CD14-positive monocyte (primary cell): ENCODE measurements around the gene SEC16A. TPM values are rescaled to one million over a fixed set of nuclear protein-coding genes. Genes with fewer than 3 reads are reported as not detected.
A peak's percentile ranks its signal among the peaks of the same experiment; 100 is the strongest.

Experiments used
- DNase-seq, 3 donors: peaks; one replicate each; pipeline ENCODE4 v3.0.0-alpha.2; 2011 to 2022
- H2AFZ ChIP-seq: 2 replicates; pipeline ENCODE4 v1.6.0; 2012; ENCODE audit warnings: mild to moderate bottlenecking, low read depth, low read length, inconsistent platforms; ENCODE audit not compliant: insufficient read depth, poor library complexity, severe bottlenecking
- H3K27ac ChIP-seq, 2 donors: 1 replicate in 1 of 2; 2 replicates in 1 of 2; pipeline ENCODE4 v1.5.1; 2012 to 2013; ENCODE audit warnings: low read length in 2 of 2, control low read depth in 1 of 2, inconsistent platforms in 1 of 2, low read depth in 1 of 2, mild to moderate bottlenecking in 1 of 2
- H3K27me3 ChIP-seq, 2 donors: one replicate each; pipeline versions ENCODE4 v1.6.0 to v1.6.1; 2011 to 2013; ENCODE audit warnings: low read length in 2 of 2; ENCODE audit not compliant: control insufficient read depth in 2 of 2, insufficient read depth in 2 of 2
- H3K36me3 ChIP-seq, 2 donors: replicated peaks in 1 of 2; 1 replicate in 1 of 2; 2 replicates in 1 of 2; pipeline versions ENCODE4 v1.5.1 to v1.6.1; 2012 to 2013; ENCODE audit warnings: low read length in 2 of 2, control low read depth in 1 of 2, inconsistent platforms in 1 of 2, mild to moderate bottlenecking in 1 of 2; ENCODE audit not compliant: insufficient read depth in 2 of 2, control insufficient read depth in 1 of 2
- H3K4me1 ChIP-seq, 2 donors: 1 replicate in 1 of 2; 2 replicates in 1 of 2; pipeline versions ENCODE4 v1.5.1 to v1.6.1; 2012 to 2013; ENCODE audit warnings: low read length in 2 of 2, control low read depth in 1 of 2, inconsistent platforms in 1 of 2, mild to moderate bottlenecking in 1 of 2, moderate library complexity in 1 of 2; ENCODE audit not compliant: insufficient read depth in 2 of 2, control insufficient read depth in 1 of 2
- H3K4me2 ChIP-seq: replicated peaks from 2 replicates; pipeline ENCODE3; 2012; ENCODE audit warnings: low read length, moderate library complexity, mild to moderate bottlenecking; ENCODE audit not compliant: poor library complexity, severe bottlenecking; ENCODE audit errors: extremely low read depth
- H3K4me3 ChIP-seq, 3 experiments: fragments of 200-600 bp in 1 of 3; sonication (generic) in 1 of 3; replicated peaks in 1 of 3; 1 replicate in 2 of 3; 2 replicates in 1 of 3; pipeline ENCODE4 v1.5.1; 2011 to 2013; ENCODE audit warnings: low read length in 3 of 3, mild to moderate bottlenecking in 3 of 3, control low read depth in 2 of 3, low read depth in 2 of 3, inconsistent platforms in 1 of 3, moderate library complexity in 1 of 3
- H3K79me2 ChIP-seq: 2 replicates; pipeline ENCODE4 v1.6.0; 2012; ENCODE audit warnings: mild to moderate bottlenecking, control low read depth, inconsistent platforms, low read length, moderate library complexity; ENCODE audit not compliant: insufficient read depth
- H3K9ac ChIP-seq: 2 replicates; pipeline ENCODE4 v1.6.0; 2017; ENCODE audit warnings: low read length, mild to moderate bottlenecking; ENCODE audit not compliant: insufficient read depth, poor library complexity, severe bottlenecking
- H3K9me3 ChIP-seq, 2 donors: replicated peaks in 1 of 2; 1 replicate in 1 of 2; 2 replicates in 1 of 2; pipeline versions ENCODE4 v1.5.1 to v1.6.1; 2012 to 2013; ENCODE audit warnings: low read length in 2 of 2, control low read depth in 1 of 2; ENCODE audit not compliant: control insufficient read depth in 1 of 2, insufficient read depth in 1 of 2
- H4K20me1 ChIP-seq: 2 replicates; pipeline ENCODE4 v1.6.0; 2012; ENCODE audit warnings: mild to moderate bottlenecking, low read length, control low read depth, moderate library complexity; ENCODE audit not compliant: insufficient read depth
- H3K27ac Mint-ChIP-seq, 7 donors: one replicate each; pipeline ENCODE4 v1.8.0; 2020; ENCODE audit warnings: mild to moderate bottlenecking in 7 of 7, mixed read lengths in 7 of 7, moderate library complexity in 6 of 7, inconsistent platforms in 2 of 7
- H3K27me3 Mint-ChIP-seq, 3 donors: one replicate each; pipeline ENCODE4 v1.8.0; 2021 to 2022; ENCODE audit warnings: low read depth in 3 of 3, mild to moderate bottlenecking in 3 of 3, mixed read lengths in 3 of 3, moderate library complexity in 3 of 3, inconsistent platforms in 1 of 3
- H3K36me3 Mint-ChIP-seq, 2 donors: one replicate each; pipeline ENCODE4 v1.8.0; 2020; ENCODE audit warnings: mixed read lengths in 2 of 2, inconsistent platforms in 1 of 2, mild to moderate bottlenecking in 1 of 2
- H3K4me1 Mint-ChIP-seq: one replicate; pipeline ENCODE4 v1.8.0; 2020; ENCODE audit warnings: mild to moderate bottlenecking, mixed read lengths
- H3K4me3 Mint-ChIP-seq, 2 donors: one replicate each; pipeline ENCODE4 v1.8.0; 2020; ENCODE audit warnings: mild to moderate bottlenecking in 2 of 2, mixed read lengths in 2 of 2, moderate library complexity in 1 of 2
- H3K9me3 Mint-ChIP-seq, 7 donors: one replicate each; pipeline ENCODE4 v1.8.0; 2020 to 2022; ENCODE audit warnings: mixed read lengths in 7 of 7, mild to moderate bottlenecking in 6 of 7, moderate library complexity in 6 of 7, inconsistent platforms in 2 of 7
- CTCF ChIP-seq: fragments of 200-600 bp; IDR thresholded peaks from one replicate; pipeline ENCODE4 v1.8.0; 2022; ENCODE audit warnings: antibody characterized with exemption, mild to moderate bottlenecking
- WGBS: methylation state at CpG from one replicate; pipeline ENCODE4 v1.1.5; 2013; ENCODE audit warnings: missing lambda C conversion rate; ENCODE audit not compliant: insufficient coverage; 5-methylcytosine and 5-hydroxymethylcytosine counted together
- intact Hi-C, 2 donors: fragments of 100-400 bp; cut with micrococcal nuclease; formaldehyde crosslinking; loops; one replicate each; pipeline versions ENCODE4 v1.15.0 to v1.15.1; 2023
- polyA plus RNA-seq, 3 donors: library from polyadenylated mRNA; depleted of rRNA in 1 of 3; unstranded in 2 of 3; stranded (reverse) in 1 of 3; fragments of 300-500 nt in 2 of 3; fragments of >200 nt in 1 of 3; fragmentation: Illumina TruSeq in 2 of 3; gene quantifications; 1 replicate in 2 of 3; 2 replicates in 1 of 3; pipeline ENCODE4 v1.2.3, GENCODE V29; 2012 to 2021

The SEC16A gene
- polyA plus RNA-seq, 3 donors = 11.1 to 36.8 (median 19.1) TPM

GRCh38 chr9:136510561-136510960 lies 27.7 kb upstream of the SEC16A start:
- Histone ChIP-seq H3K27ac (no peak overlapping the region), H3K27me3 (no peaks in the 10 kb centered on the region), H3K36me3 (peaks cover 98 to 100% of the 10 kb centered on the region in 2 donors), H4K20me1 (peaks cover 99% of the 10 kb centered on the region), H3K9ac (no peak overlapping the region), H3K4me2 (no peak overlapping the region), H3K4me1 (no peaks in the 10 kb centered on the region), H2AFZ (no peak overlapping the region), H3K4me3 (no peak overlapping the region), H3K79me2 (no peaks in the 10 kb centered on the region), H3K9me3 (no peaks in the 10 kb centered on the region)
- no peaks in the 10 kb centered on the region for H3K9me3 Mint-ChIP-seq
- peaks cover 58 to 96% of the 10 kb centered on the region in 2 donors for H3K36me3 Mint-ChIP-seq
- 93% methylated on average over 19 of the region's 26 CpGs for WGBS
- H3K27me3 Mint-ChIP-seq = peaks cover 0 to 6% (median 2%) of the 10 kb centered on the region in 3 donors
- TF ChIP-seq CTCF = no peak
- intact Hi-C loops = no loop called here
- H3K27ac Mint-ChIP-seq = peak overlapping the region in 1 of 7 donors; percentile 15
- DNase-seq = no peak
- no peaks in the 10 kb centered on the region for H3K4me1 Mint-ChIP-seq
- no peak overlapping the region for H3K4me3 Mint-ChIP-seq

GRCh38 chr9:136509549-136509948 lies 26.7 kb upstream of the SEC16A start:
- no peaks in the 10 kb centered on the region for H3K9me3 Mint-ChIP-seq
- H3K4me2 ChIP-seq = no peak overlapping the region
- no peaks in the 10 kb centered on the region for H3K9me3 ChIP-seq
- H3K27ac ChIP-seq = no peak overlapping the region
- no peak overlapping the region for H3K4me3 ChIP-seq
- no peak overlapping the region for H3K9ac ChIP-seq
- peaks cover 98 to 100% of the 10 kb centered on the region in 2 donors for H3K36me3 ChIP-seq
- H3K4me1 ChIP-seq = no peaks in the 10 kb centered on the region
- intact Hi-C loops = no loop called here
- H3K27me3 Mint-ChIP-seq = peaks cover 0 to 4% (median 2%) of the 10 kb centered on the region in 3 donors
- over 99% methylated on average over 23 of the region's 27 CpGs for WGBS
- peaks cover 99% of the 10 kb centered on the region for H4K20me1 ChIP-seq
- no peaks in the 10 kb centered on the region for H3K79me2 ChIP-seq
- no peaks in the 10 kb centered on the region for H3K4me1 Mint-ChIP-seq
- H3K27ac Mint-ChIP-seq = no peak overlapping the region
- no peak overlapping the region for H3K4me3 Mint-ChIP-seq
- H2AFZ ChIP-seq = no peak overlapping the region
- TF ChIP-seq CTCF = no peak
- no peak for DNase-seq
- no peaks in the 10 kb centered on the region for H3K27me3 ChIP-seq
- peaks cover 52 to 95% of the 10 kb centered on the region in 2 donors for H3K36me3 Mint-ChIP-seq
